Measurements from ENCODE around the gene ABLIM1. TPM values are rescaled to one million over a fixed set of nuclear protein-coding genes. Genes with fewer than 3 reads are reported as not detected.

ABLIM1 gene
- total and polyA plus RNA-seq, 2 experiments from 2014 or later, result 21.9 to 45.1 TPM

DNA sequence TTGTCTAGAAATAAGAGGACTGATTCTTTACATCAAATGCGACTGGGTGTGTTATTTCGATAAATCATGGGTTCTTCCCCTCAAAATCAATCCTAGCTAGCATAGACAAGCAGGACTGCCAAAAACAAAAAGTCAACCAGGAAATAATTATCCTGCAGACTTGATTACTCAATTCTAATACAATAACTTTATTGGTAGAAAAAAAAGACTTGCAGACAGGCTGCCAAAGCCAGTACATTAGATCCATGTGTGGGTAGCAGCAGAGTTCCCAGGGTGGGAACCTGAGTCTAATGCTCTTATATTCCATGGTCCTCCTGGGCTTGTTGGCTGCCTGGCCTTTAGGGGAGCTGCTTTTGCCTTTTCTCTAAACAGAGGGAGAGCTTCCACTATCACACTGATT, 261.6 kb downstream of the ABLIM1 start:
- H3K4me2 ChIP-seq, result no peak overlapping the region
- H3K4me1 ChIP-seq (ENCODE audit: insufficient read depth), result peaks cover 11% of the 10 kb centered on the region
- Mint-ChIP-seq H3K9me3 (no peaks in the 10 kb centered on the region), H3K4me3 (no peak overlapping the region), H3K36me3 (ENCODE audit: low read depth) (no peaks in the 10 kb centered on the region), H3K27ac (no peak overlapping the region), H3K4me1 (peaks cover 15% of the 10 kb centered on the region; the same call in 2 of the 3 replicates), H3K27me3 (ENCODE audit: insufficient read depth, low read depth, poor library complexity) (no peaks in the 10 kb centered on the region)
- H3K79me2 ChIP-seq (replicated peaks; ENCODE audit: insufficient read depth), result no peaks in the 10 kb centered on the region
- DNase-seq (ENCODE audit: low spot score) (no peak), ATAC-seq (no peak)
- H3K27me3 ChIP-seq (ENCODE audit: insufficient read depth), result 0 out of 2 replicates have a peak, but pooled peaks cover under 1% of the 10 kb centered on the region
- TF ChIP-seq, protein P1, sequence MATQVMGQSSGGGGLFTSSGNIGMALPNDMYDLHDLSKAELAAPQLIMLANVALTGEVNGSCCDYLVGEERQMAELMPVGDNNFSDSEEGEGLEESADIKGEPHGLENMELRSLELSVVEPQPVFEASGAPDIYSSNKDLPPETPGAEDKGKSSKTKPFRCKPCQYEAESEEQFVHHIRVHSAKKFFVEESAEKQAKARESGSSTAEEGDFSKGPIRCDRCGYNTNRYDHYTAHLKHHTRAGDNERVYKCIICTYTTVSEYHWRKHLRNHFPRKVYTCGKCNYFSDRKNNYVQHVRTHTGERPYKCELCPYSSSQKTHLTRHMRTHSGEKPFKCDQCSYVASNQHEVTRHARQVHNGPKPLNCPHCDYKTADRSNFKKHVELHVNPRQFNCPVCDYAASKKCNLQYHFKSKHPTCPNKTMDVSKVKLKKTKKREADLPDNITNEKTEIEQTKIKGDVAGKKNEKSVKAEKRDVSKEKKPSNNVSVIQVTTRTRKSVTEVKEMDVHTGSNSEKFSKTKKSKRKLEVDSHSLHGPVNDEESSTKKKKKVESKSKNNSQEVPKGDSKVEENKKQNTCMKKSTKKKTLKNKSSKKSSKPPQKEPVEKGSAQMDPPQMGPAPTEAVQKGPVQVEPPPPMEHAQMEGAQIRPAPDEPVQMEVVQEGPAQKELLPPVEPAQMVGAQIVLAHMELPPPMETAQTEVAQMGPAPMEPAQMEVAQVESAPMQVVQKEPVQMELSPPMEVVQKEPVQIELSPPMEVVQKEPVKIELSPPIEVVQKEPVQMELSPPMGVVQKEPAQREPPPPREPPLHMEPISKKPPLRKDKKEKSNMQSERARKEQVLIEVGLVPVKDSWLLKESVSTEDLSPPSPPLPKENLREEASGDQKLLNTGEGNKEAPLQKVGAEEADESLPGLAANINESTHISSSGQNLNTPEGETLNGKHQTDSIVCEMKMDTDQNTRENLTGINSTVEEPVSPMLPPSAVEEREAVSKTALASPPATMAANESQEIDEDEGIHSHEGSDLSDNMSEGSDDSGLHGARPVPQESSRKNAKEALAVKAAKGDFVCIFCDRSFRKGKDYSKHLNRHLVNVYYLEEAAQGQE (IDR thresholded peaks at IDR 0.05; ENCODE audit: unreplicated experiment), result no peak
- TF ChIP-seq ZNF114 (CRISPR knock-in tag; IDR thresholded peaks at IDR 0.05) (no peak), NANOG (IDR thresholded peaks at IDR 0.05; ENCODE audit: borderline replicate concordance) (no peak), EZH2 (IDR thresholded peaks at IDR 0.05; ENCODE audit: low read depth, unreplicated experiment) (no peak), POLR2AphosphoS5 (IDR thresholded peaks at IDR 0.05; ENCODE audit: low read depth) (no peak), STAT1 (IDR thresholded peaks at IDR 0.05; ENCODE audit: unreplicated experiment) (no peak), EZH2phosphoT487 (IDR thresholded peaks at IDR 0.05; ENCODE audit: unreplicated experiment) (no peak), CREB1 (CRISPR knock-in tag; IDR thresholded peaks at IDR 0.05; ENCODE audit: low read depth) (no peak), JUNB (IDR thresholded peaks at IDR 0.05; ENCODE audit: unreplicated experiment) (no peak), ZNF331 (CRISPR knock-in tag; IDR thresholded peaks at IDR 0.05; ENCODE audit: low read depth) (no peak)
- TF ChIP-seq, protein P2, sequence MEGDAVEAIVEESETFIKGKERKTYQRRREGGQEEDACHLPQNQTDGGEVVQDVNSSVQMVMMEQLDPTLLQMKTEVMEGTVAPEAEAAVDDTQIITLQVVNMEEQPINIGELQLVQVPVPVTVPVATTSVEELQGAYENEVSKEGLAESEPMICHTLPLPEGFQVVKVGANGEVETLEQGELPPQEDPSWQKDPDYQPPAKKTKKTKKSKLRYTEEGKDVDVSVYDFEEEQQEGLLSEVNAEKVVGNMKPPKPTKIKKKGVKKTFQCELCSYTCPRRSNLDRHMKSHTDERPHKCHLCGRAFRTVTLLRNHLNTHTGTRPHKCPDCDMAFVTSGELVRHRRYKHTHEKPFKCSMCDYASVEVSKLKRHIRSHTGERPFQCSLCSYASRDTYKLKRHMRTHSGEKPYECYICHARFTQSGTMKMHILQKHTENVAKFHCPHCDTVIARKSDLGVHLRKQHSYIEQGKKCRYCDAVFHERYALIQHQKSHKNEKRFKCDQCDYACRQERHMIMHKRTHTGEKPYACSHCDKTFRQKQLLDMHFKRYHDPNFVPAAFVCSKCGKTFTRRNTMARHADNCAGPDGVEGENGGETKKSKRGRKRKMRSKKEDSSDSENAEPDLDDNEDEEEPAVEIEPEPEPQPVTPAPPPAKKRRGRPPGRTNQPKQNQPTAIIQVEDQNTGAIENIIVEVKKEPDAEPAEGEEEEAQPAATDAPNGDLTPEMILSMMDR (conservative IDR thresholded peaks at IDR 0.05; ENCODE audit: low read depth in 2 of 2), result no peak
- TF ChIP-seq, protein P3, sequence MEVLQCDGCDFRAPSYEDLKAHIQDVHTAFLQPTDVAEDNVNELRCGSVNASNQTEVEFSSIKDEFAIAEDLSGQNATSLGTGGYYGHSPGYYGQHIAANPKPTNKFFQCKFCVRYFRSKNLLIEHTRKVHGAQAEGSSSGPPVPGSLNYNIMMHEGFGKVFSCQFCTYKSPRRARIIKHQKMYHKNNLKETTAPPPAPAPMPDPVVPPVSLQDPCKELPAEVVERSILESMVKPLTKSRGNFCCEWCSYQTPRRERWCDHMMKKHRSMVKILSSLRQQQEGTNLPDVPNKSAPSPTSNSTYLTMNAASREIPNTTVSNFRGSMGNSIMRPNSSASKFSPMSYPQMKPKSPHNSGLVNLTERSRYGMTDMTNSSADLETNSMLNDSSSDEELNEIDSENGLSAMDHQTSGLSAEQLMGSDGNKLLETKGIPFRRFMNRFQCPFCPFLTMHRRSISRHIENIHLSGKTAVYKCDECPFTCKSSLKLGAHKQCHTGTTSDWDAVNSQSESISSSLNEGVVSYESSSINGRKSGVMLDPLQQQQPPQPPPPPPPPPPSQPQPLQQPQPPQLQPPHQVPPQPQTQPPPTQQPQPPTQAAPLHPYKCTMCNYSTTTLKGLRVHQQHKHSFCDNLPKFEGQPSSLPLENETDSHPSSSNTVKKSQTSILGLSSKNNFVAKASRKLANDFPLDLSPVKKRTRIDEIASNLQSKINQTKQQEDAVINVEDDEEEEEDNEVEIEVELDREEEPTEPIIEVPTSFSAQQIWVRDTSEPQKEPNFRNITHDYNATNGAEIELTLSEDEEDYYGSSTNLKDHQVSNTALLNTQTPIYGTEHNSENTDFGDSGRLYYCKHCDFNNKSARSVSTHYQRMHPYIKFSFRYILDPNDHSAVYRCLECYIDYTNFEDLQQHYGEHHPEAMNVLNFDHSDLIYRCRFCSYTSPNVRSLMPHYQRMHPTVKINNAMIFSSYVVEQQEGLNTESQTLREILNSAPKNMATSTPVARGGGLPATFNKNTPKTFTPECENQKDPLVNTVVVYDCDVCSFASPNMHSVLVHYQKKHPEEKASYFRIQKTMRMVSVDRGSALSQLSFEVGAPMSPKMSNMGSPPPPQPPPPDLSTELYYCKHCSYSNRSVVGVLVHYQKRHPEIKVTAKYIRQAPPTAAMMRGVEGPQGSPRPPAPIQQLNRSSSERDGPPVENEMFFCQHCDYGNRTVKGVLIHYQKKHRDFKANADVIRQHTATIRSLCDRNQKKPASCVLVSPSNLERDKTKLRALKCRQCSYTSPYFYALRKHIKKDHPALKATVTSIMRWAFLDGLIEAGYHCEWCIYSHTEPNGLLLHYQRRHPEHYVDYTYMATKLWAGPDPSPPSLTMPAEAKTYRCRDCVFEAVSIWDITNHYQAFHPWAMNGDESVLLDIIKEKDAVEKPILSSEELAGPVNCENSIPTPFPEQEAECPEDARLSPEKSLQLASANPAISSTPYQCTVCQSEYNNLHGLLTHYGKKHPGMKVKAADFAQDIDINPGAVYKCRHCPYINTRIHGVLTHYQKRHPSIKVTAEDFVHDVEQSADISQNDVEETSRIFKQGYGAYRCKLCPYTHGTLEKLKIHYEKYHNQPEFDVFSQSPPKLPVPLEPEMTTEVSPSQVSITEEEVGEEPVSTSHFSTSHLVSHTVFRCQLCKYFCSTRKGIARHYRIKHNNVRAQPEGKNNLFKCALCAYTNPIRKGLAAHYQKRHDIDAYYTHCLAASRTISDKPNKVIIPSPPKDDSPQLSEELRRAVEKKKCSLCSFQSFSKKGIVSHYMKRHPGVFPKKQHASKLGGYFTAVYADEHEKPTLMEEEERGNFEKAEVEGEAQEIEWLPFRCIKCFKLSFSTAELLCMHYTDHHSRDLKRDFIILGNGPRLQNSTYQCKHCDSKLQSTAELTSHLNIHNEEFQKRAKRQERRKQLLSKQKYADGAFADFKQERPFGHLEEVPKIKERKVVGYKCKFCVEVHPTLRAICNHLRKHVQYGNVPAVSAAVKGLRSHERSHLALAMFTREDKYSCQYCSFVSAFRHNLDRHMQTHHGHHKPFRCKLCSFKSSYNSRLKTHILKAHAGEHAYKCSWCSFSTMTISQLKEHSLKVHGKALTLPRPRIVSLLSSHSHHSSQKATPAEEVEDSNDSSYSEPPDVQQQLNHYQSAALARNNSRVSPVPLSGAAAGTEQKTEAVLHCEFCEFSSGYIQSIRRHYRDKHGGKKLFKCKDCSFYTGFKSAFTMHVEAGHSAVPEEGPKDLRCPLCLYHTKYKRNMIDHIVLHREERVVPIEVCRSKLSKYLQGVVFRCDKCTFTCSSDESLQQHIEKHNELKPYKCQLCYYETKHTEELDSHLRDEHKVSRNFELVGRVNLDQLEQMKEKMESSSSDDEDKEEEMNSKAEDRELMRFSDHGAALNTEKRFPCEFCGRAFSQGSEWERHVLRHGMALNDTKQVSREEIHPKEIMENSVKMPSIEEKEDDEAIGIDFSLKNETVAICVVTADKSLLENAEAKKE (CRISPR knock-in tag; IDR thresholded peaks at IDR 0.05), result no peak
- TF ChIP-seq, protein P4, sequence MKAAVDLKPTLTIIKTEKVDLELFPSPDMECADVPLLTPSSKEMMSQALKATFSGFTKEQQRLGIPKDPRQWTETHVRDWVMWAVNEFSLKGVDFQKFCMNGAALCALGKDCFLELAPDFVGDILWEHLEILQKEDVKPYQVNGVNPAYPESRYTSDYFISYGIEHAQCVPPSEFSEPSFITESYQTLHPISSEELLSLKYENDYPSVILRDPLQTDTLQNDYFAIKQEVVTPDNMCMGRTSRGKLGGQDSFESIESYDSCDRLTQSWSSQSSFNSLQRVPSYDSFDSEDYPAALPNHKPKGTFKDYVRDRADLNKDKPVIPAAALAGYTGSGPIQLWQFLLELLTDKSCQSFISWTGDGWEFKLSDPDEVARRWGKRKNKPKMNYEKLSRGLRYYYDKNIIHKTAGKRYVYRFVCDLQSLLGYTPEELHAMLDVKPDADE (IDR thresholded peaks at IDR 0.05), result no peak
- no peak overlapping the region for H3K27ac ChIP-seq (ENCODE audit: low read depth)
- H3K9me2 ChIP-seq (ENCODE audit: insufficient read depth), result no peaks in the 10 kb centered on the region
- no peak overlapping the region for H2AFZ ChIP-seq
- no peaks in the 10 kb centered on the region for H3K36me3 ChIP-seq (ENCODE audit: insufficient read depth)
- no peak overlapping the region for H3K4me3 ChIP-seq
- H4K20me1 ChIP-seq (replicated peaks; ENCODE audit: insufficient read depth), result no peaks in the 10 kb centered on the region
- H3F3A ChIP-seq (replicated peaks; ENCODE audit: low read depth), result no peaks in the 10 kb centered on the region
